Measurements from ENCODE around the gene B4GALNT3.
"Not testable (repeated sequence)": the region's sequence is repeated elsewhere in the genome, so short reads cannot be mapped to it uniquely, and the experiment has no call there.

Gene B4GALNT3

DNA sequence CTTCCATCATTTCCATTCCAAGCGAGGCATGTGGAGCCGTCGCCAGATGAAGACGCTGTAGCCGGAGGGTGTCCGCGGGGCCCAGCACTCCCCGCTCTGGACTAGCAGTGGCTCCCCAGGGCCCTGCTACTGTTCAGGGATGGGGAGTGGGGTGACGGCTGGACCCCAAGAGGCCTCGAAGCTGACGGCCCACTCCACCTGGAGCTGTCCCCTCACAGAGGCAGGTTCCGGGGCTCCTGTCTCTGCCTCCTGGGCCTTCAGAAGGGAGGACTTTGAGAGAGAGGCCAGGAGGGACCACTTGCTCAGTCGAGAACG lies 101.6 kb downstream of the B4GALNT3 start:
- no peak for DNase-seq

DNA sequence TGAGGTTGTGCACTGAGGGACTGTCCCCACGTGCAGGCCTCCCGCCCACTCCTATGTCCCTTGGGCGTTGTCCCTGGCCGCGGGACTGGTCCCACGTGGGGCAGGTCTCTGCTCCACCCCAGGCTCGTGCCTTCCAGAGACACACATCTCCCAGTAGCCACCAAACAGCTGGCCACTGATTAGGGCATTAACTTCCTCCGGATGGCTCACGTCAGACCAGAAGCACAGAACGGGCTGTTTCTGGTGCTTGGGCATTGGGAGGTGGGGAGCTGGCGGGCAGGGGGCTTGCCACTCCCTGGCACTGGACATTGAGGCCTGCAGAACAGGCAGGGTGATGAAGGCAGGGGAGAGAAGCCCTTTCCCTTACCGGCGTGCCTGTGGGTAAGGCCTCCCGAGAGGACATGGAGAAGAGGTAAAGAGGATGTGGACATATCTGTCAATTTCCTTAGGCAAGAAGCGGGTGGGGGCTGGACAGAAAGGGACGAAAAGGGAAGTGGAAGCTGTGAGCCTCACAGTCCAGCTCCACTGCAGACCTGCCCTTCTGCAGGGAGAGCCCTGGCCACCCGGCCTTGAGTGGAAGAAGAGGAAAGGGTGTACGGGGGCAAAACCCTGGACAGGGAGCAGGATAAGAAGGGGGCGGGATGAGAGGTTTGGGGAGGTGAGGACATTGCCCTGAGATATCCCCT lies 102.3 kb downstream of the B4GALNT3 start:
- no peak for DNase-seq

DNA sequence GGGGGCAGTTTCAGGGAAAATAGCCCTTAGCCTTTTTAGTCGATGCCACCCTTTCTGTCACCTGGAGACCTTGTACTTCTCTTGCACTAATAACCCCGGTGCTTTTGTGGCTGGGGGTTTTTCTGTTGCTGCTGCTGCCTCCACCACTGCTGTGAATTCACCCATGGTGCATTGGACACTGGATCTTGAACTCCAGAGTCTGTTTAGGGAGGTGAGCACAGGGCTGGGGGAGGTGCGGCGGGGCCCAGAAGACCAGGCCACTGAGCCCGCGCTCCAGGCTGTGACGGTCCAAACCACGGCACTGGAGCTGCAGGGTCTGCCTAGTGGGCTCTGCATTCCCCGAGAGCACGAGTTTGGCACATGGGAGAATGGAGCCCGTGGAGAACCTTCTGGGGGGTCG lies 102.9 kb downstream of the B4GALNT3 start:
- DNase-seq = no peak

DNA sequence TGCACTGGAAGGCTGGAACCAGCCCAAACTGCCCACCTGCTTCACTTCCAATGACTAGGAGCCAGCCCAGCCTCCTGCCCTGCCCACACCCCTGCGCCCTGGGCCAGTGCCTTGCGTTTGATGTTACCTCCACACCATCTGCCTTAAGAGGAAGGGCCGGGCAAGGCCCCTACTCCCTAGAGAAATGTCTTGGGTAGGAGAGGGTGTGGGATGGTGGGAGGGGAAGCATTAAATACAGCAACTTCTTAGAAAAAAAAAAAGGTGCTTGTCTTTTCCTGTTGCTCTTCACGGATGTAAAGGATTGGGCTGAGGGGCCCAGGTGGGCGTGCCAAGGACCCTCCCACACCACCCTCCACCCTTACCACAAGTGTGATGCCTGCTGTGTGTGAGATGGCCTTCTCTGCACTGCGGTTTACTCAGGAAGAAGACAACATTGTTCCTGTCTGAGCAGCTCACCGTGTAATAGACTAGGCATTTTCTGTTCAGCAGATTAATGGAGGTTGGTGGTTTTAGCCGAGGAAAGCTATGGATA lies 103.6 kb downstream of the B4GALNT3 start:
- DNase-seq = no peak

DNA sequence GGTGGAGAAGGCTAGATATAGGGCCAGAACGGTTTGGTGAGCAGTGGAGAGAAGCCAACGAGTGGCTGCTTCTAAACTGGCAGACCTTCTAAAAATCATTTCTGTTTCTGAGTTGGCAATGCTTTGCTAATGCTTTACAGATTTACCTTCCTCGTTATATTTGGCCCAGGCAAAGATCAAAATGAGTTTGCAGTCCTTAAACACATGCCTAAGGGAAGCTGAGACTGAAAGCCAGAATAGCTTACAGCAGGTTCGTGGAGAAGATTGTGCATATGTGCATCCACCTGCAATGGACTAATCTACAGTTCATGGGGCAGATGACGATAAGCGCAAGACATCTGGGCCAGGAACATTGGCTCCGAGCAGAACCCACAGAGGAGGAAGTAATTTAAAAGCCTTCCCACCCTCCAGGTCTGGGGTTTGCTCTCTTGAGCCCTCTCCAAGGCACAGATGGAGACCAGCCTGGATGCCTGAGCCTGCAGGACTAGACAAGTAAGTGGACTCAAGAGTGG lies 104.1 kb downstream of the B4GALNT3 start:
- DNase-seq = no peak

DNA sequence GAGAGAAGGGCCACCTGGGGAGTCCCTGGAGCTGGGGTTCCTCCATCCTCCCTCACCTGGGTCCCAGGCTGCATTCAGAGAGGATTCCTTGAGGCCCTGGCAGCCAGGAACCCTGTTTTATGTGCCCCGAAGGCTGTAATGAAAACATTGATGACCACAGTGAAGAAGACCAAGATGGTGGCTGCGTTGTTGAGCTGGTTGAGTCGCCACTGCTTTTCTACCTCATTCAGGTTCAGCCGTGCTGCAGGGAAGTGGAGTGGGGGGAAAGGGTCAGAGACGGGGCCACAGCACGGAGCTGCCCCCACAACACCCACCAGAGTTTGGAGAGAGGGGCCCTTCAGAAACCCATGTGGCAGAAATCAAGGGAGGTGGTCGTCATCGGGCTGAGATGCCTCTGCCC lies 105.4 kb downstream of the B4GALNT3 start:
- no peak for DNase-seq

DNA sequence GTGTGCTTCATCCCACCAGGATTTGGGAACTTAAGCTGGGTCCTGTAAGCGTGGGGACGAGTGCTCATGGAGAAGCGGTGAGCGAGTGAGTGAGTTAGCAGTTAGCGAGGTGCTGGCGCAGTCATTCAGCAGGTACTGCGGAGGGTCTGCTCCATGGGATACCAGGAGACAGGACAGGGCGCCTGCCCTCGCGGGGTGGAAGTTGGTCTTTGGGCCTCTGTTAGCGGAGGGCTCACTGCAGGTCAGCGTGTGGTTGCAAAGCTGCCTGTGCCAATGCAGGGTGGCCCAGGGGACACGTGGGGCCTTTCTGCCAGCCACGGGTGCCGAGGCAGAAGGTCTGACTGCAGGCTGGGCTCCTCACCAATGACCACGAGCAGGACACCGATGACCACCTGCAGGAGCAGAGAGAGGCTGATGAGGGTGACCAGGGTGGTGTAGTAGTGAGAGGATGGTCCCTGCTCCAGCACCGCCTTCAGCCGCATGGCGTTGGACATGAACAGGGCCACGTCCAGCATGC lies 105.9 kb downstream of the B4GALNT3 start:
- no peak for DNase-seq

DNA sequence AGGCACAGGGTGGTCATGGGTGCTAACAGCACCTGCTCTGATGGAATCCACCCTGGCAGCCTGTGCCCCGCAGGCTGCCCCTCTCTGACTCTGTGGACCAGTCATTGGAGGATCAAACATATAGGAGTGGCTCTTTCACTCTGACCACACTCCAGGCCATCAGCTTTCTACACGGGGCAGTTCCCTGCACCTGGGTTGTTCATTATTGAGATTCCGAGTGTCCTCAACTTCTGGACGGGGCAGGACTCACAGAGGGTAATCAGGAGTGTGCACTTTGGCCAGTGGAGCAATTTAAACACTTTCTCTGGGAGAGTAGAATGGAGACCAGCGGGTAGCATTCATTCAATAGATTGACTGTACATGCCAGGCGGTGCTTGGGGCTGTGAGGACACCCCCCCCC lies 108.7 kb downstream of the B4GALNT3 start:
- no peak for DNase-seq

DNA sequence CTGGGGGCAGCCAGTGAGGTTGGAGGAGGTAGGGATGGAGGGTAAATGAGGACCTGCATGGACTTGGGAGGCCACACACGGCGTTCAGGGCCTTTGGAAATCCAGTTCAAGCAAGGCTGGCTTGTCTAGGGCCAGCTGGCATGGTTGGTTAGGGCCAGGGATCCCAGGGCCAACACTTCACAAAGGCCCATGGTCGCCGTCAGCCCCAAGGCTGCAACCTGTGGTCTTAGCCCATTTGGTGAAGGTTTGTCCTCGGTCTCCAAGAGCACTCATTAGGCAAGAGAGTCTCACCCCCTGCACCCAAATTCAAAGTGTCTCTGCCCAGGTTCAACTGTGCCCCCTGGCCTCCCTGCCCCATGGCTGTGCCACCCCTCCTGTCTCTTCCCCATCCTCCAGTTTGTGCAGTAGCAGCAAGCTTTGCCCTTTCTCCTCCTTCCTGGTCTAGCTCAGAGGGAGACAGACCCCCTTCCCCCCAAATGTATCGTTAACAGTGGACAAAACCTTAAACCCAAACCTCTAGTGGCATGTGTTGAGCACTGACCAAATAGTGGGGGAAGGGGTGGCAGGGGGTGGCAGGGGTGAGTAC lies 109.4 kb downstream of the B4GALNT3 start:
- no peak for DNase-seq

DNA sequence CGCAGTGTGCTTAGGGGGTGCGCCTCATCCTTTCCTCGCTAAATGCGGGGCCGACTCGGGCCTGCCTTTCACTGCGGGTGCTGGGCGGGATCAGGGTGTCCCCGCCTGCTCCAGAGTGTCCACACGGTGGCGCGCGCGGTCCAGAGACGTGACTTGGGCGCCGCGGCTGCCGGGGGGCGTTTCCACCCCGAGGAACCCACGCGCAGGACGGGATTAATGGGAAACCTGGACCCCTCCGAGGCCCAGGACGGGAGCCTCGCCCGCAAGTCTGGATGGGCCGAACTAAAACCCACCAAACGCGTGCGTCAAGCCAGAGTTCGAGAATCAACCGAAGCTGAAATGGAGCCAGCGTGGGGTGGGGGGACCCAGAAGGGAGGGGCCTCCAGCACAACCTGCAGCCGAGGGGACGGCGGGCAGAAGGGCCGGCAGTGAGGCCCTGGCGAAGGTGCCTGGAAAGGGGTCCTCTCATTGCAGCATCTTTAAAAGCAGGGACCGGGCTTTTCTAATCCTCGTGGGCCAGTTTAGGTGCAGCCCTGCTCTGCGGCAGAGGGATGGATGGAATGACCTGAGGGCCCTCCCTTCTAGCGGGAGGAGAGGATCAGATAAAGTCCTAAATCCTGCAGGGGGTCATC lies 110.2 kb downstream of the B4GALNT3 start:
- DNase-seq = peak; percentile 56 to 90

DNA sequence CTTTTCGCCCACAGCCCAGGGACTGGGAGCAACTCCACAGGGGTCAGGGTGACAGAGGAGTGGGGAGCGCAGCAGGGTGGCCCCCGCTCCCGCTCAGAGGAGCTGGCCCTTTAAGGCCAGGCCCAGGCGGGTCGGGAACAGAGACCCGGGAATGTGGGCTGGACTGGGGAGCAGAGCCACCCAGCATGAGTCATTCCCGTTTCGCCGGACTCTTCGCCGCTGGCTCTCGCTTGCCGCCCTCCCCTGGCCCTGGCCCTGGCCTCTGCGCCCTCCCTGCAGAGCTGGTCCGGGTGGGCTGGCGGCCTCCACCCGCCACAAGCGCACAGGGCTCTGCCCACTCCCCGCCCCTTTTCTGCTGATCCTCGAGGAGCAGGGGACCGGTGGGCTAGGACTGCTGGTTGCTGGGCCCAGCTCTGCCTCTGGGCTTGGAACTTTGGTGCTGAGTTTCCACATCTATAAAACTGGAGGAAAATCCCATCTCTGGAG lies 110.7 kb downstream of the B4GALNT3 start:
- DNase-seq = no peak

DNA sequence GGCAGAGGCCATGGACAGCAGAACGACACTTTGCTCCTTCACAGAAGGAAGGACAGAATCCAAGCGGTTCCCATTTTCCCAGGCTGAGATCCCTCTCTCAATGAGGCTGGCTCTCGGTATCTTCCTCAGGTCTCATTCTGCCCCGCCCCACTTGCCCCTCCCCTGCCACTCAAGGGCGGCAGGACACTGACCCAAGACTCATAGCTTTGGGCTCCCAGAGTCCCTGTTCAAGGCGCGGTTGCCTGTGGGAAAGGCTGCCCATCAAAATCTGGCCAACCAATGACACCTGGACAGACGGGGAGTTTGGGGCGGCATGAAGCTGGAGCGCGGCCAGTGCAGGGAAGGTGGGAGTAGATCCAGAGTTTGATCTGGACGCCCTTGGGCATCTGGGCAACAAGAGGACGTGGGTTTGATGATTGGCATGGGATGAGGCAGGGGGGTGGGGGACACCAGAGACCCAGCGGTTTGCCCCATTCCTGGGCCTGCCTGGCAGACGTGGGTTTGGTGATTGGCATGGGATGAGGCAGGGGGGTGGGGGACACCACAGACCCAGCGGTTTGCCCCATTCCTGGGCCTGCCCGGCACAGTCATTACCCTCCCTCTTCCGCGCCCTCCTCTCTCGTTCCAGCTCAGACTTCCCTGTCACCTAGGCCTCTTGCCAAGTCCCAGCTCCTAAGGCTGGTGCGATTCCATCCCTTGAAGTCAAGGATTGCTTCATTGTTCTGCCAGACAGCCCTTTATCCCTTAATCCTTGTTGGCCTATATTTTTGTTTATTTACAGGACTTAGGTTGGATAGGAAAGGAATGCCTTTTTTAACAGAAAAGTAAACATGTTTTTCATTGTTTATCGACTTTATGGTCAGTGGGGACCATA lies 111.4 kb downstream of the B4GALNT3 start:
- DNase-seq = peak in 1 of 2 experiments; percentile 73

DNA sequence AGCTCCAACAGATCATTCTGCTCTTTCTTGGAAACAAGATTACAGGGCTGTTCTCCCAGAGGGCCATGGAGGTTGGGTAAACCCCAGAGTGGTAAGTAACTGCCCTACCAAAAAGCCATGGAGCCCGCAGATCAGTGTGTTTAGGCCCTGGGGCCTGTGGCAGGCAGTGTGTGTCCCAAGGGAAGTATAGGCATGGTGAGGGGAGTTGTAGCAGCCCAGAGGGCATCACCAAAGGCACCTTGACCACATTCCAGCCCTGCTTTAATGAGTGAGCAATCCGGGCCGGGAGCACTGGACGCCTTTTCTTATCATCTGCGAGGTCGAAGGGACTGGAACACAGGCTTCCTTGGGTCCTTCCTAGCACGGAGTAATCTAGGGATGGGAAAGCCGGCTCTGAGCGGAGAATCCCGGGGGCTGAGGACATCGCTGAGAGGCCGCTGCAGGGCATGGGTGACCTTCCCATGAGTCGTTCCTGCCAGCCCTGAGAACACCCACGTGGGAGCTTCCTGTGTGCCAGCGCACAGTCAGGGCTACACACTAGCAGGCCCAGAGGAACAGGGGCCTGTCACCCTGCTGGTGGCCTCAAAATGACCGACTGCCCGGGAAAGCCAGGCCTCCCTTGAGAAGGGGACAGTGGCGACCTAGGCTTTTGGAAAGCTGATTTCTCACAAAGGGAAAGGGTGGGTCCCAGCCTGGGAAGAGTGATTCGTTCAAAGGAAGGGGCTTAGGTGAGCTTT lies 112.2 kb downstream of the B4GALNT3 start:
- no peak for DNase-seq

DNA sequence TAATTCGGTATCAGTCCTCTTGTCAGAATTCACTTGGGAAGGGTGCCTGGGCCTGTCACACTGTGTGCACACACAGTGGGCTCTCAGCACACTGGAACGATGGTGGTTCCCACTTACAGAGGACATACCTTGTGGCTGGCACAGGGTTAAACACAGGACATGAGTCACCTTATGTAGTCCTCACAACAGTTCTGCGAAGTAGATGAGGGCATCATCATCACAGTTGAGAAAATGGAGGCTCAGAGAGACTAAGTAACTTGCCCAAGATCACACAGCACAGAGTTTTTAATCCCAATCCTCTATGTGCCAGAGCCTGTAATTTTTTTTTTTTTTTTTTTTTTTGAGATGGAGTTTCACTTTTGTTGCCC lies 112.8 kb downstream of the B4GALNT3 start:
- DNase-seq = no peak

DNA sequence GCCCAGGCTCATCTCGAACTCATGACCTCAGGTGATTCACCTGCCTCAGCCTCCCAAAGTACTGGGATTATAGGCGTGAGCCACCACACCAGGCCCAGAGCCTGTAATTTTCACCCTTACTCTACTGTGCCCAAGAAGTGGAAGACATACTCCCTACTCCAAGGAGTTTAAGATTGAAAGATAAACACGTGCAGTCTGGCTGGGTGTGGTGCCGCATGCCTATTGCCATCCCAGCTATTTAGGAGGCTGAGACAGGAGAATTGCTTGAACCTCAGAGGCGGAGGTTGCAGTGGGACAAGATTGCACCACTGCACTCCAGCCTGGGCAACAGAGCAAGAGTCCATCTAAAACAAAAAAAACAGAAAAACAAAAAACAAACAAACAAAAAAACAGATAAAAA lies 113.5 kb downstream of the B4GALNT3 start:
- no peak for DNase-seq

DNA sequence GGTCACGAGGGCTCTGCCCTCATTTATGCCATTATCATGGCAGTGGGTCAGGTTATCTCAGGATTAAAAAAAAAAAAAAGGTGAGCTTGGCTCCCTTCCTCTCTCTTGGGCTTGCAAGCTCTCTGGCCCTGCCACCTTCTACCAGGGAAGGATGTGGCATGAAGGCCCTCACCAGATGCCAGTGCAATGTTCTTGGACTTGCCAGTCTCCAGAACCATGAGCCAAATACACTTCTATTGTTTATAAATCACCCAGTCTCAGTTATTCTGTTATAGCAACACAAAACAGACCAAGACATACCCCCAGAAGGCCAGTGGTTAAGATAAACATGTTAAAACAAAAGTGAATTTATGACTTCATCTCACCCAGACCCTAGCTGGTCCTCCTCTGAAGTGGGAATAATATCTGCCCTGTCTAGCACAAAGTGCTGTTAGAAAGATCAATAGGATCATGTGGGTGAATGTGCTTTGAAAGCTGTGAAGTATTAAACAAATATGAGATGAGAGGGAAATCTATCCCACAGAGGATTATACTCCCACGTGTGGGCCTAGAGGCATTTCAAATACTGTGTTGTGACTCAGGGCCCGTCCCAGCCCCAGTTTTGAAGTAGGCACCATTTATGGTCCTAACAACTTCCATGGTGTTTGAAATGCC lies 114.9 kb downstream of the B4GALNT3 start:
- no peak for DNase-seq

DNA sequence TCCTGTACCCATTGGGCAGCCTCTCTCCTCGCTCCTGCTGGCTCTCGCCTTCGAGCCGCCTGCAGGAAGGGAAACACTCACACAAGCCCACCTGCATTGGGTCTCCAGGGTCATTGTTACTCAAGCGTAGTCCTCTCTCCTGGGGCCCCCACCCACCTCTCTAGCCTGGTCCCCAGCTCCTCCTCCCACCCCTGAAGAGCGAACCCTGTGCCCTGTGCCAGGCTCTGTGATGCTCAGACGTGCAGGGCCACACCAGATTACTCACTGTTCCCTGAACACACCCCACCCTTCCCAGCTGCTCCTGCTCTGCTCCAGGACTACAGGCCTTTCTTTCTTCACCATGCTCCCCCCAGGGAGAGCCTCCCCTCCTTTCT lies 115.4 kb downstream of the B4GALNT3 start:
- DNase-seq = no peak

DNA sequence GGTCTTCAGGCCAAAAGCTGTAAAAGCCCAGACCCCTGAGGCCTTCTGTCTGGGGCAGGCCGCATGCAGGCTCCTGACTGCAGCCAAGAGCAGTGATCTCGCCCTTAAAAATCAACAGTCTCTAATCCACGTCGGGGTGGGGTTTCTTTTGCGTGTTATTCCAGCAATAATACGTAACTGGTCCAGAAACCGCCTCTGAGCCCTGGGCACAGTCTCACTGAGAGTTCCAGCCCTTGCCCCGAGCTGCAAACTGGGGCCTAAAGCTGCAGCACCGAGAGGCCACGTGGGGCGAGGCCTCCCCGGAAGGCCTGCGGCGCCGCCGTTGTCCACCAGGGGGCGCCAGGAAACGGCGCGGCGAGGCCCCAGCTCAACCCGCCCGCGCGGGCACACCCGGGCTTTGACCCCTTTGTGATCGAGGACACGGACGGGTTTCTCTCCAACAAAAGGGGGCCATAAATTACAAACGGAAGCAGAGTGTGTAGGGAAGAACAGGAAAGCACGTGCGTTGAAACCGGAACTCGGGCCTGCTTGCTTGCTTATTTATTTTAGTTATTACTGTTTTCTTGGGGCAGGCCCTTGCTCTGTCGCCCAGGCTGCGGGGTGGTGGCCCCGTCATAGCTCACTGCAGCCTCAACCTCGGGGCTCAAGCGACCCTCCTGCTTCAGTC lies 116.3 kb downstream of the B4GALNT3 start:
- DNase-seq = peak; percentile 54 to 89

DNA sequence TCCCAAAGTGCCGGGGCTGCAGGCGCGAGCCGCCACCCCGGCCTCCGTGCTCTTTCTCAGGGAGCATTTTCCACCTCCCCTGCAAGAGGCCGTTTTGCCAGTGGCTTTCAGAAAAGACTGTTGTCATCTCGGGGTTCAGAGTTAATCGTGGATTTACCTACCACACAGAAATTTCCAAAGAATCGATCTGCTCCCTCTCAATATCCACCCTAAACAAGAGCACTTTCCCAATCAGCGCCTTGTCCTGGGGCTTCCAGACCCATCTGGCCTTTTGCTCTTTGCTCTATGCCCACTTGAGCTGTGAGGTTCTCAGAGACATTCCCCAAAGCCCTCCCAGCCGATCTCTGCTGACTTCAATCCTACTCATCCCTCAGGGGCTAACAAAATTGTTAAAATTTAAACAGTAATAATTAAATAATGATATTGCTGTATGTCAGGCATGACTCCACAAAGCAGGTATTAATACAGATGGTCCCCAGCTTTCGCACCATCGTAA lies 116.9 kb downstream of the B4GALNT3 start:
- DNase-seq = no peak

DNA sequence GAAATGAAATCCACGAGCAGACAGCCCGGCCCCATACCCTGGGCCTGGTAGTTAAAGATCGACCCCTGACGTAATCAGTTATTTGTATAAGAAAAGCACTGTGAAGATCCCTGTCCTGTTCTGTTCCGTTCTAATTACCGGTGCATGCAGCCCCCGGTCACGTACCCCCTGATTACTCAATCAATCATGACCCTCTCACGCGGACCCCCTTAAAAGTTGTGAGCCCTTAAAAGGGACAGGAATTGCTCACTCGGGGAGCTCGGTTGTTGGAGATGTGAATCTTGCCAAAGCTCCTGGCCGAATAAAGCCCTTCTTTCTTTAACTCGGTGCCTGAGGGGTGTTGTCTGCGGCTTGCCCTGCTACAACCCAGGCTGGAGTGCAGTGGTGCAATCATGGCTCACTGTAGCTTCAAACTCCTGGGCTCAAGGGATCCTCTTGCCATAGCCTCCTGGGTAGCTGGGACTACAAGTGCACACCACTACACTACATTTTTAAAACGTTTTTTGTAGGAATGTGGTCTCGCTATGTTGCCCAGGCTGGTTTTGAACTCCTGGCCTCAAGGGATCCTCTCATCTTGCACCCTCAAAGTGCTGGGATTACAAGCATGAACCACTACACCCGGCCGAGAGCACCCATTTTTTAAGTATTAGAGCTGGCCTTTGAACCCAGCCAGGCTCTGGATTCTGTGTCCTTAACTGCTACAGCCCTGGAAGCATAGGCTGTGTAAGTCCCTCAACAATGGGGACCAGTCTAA lies 118.4 kb downstream of the B4GALNT3 start:
- not testable (repeated sequence) for DNase-seq
